Naive thymus-derived CD4-positive, alpha-beta T cell (primary cell): Measurements from ENCODE around the gene CAV1. TPM values are rescaled to one million over a fixed set of nuclear protein-coding genes. Genes with fewer than 3 reads are reported as not detected.
"Not testable (repeated sequence)": the region's sequence is repeated elsewhere in the genome, so short reads cannot be mapped to it uniquely, and the experiment has no call there.

Experiments
- ATAC-seq: fragments of 150-1000 bp; cut with Tn5 transposase; 2 replicates; pipeline ENCODE4 v1.10.0; 2021; ENCODE audit warnings: mild to moderate bottlenecking, moderate library complexity
- CTCF ChIA-PET: fragments of 350-600 bp; sonication (Branson Sonifier 250); formaldehyde crosslinking; loops from one replicate; lab custom pipeline; 2021; ENCODE audit warnings: antibody characterized with exemption; lab: Charles Lee
- POLR2A ChIA-PET: fragments of 350-600 bp; sonication (Branson Sonifier 250); formaldehyde crosslinking; loops from one replicate; lab custom pipeline; 2021; ENCODE audit warnings: antibody characterized with exemption, inconsistent platforms; lab: Charles Lee
- DNase-seq, 9 donors: peaks; one replicate each; pipeline versions ENCODE4 v3.0.0 to v3.0.0-alpha.2; 2020 to 2022; ENCODE audit warnings: mixed read lengths in 1 of 9
- H3K27ac ChIP-seq: one replicate; pipeline ENCODE4 v1.7.0; 2013; ENCODE audit warnings: mild to moderate bottlenecking, low read depth, low read length, moderate library complexity
- H3K27me3 ChIP-seq, 2 donors: one replicate each; pipeline ENCODE4 v1.7.0; 2013; ENCODE audit warnings: low read length in 2 of 2, mild to moderate bottlenecking in 2 of 2, moderate library complexity in 2 of 2; ENCODE audit not compliant: control insufficient read depth in 2 of 2, insufficient read depth in 2 of 2
- H3K36me3 ChIP-seq, 3 experiments: 1 replicate in 2 of 3; 2 replicates in 1 of 3; pipeline ENCODE4 v1.7.0; 2013; ENCODE audit warnings: low read length in 3 of 3, mild to moderate bottlenecking in 3 of 3, moderate library complexity in 1 of 3; ENCODE audit not compliant: insufficient read depth in 3 of 3, control insufficient read depth in 2 of 3
- H3K4me1 ChIP-seq, 2 donors: one replicate each; pipeline ENCODE4 v1.7.0; 2013; ENCODE audit warnings: low read length in 2 of 2, mild to moderate bottlenecking in 2 of 2, moderate library complexity in 1 of 2; ENCODE audit not compliant: control insufficient read depth in 2 of 2, insufficient read depth in 2 of 2
- H3K4me3 ChIP-seq: 2 replicates; pipeline ENCODE4 v1.7.0; 2013; ENCODE audit warnings: mild to moderate bottlenecking, low read length
- H3K9me3 ChIP-seq, 3 experiments: 1 replicate in 2 of 3; 2 replicates in 1 of 3; pipeline ENCODE4 v1.7.0; 2013; ENCODE audit warnings: low read length in 3 of 3; ENCODE audit not compliant: control insufficient read depth in 2 of 3
- H3K27ac Mint-ChIP-seq, 9 donors: one replicate each; pipeline ENCODE4 v1.8.0; 2020 to 2022; ENCODE audit warnings: mixed read lengths in 9 of 9, mild to moderate bottlenecking in 8 of 9, moderate library complexity in 5 of 9, inconsistent platforms in 2 of 9
- H3K27me3 Mint-ChIP-seq, 5 donors: one replicate each; pipeline ENCODE4 v1.8.0; 2021 to 2022; ENCODE audit warnings: mixed read lengths in 5 of 5, mild to moderate bottlenecking in 1 of 5
- H3K36me3 Mint-ChIP-seq, 5 donors: one replicate each; pipeline ENCODE4 v1.8.0; 2020 to 2022; ENCODE audit warnings: mixed read lengths in 5 of 5, mild to moderate bottlenecking in 3 of 5, inconsistent platforms in 1 of 5
- H3K4me1 Mint-ChIP-seq, 7 donors: one replicate each; pipeline ENCODE4 v1.8.0; 2020 to 2022; ENCODE audit warnings: mixed read lengths in 7 of 7, mild to moderate bottlenecking in 3 of 7, inconsistent platforms in 1 of 7
- H3K4me3 Mint-ChIP-seq, 10 donors: one replicate each; pipeline ENCODE4 v1.8.0; 2020 to 2022; ENCODE audit warnings: mild to moderate bottlenecking in 10 of 10, mixed read lengths in 10 of 10, moderate library complexity in 6 of 10, inconsistent platforms in 2 of 10
- H3K9me3 Mint-ChIP-seq, 11 donors: one replicate each; pipeline ENCODE4 v1.8.0; 2020 to 2022; ENCODE audit warnings: mixed read lengths in 11 of 11, mild to moderate bottlenecking in 4 of 11, inconsistent platforms in 1 of 11, moderate library complexity in 1 of 11
- intact Hi-C, 2 donors: fragments of 100-400 bp; cut with micrococcal nuclease; formaldehyde crosslinking; loops; one replicate each; pipeline ENCODE4 v1.15.1; 2023
- polyA plus RNA-seq, 2 donors: library from polyadenylated mRNA; unstranded; fragments of 300-500 nt; fragmentation: Illumina TruSeq; gene quantifications; one replicate each; pipeline ENCODE4 v1.2.3, GENCODE V29; 2021
- total RNA-seq, 6 experiments: library from RNA in 5 of 6; stranded (reverse) in 5 of 6; gene quantifications; 1 replicate in 5 of 6; 2 replicates in 1 of 6; pipeline ENCODE4 v1.2.3 and lab custom pipeline; 2021 to 2026

The CAV1 gene
- total and polyA plus RNA-seq, 7 experiments from 2014 or later = 0.19 to 0.39 TPM; not detected in 5

DNA sequence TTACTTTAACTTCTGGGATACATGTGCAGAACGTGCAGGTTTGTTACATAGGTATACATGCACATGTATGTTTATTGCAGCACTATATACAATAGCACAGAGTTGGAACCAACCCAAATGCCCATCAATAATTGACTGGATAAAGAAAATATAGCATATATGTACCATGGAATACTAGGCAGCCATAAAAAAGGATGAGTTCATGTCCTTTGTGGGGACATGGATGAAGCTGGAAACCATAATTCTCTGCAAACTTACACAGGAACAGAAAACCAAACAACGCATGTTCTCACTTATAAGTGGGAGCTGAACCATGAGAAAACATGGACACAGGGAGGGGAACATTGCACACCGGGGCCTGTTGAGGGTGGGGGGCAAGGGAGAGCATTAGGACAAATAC, 62.4 kb downstream of the CAV1 start:
- peak overlapping the region in 1 of 9 donors; percentile 61 for H3K27ac Mint-ChIP-seq
- peaks cover 10 to 18% (median 14%) of the 10 kb centered on the region in 5 donors for H3K27me3 Mint-ChIP-seq
- H3K36me3 Mint-ChIP-seq, ATAC-seq, H3K36me3 ChIP-seq, H3K4me3 Mint-ChIP-seq, H3K4me1 ChIP-seq, H3K27ac ChIP-seq, H3K9me3 ChIP-seq, CTCF ChIA-PET, H3K27me3 ChIP-seq, H3K4me3 ChIP-seq, DNase-seq, POLR2A ChIA-PET, H3K9me3 Mint-ChIP-seq: not testable (repeated sequence)
- H3K4me1 Mint-ChIP-seq = peaks cover 14 to 27% (median 22%) of the 10 kb centered on the region in 7 donors
- intact Hi-C loops = loop anchor here (5.0 to 10.0 kb wide), 3 partner anchors 60 to 200 kb away; partner anchors contain the start of gene CAV1 (in 2 of the 2)

DNA sequence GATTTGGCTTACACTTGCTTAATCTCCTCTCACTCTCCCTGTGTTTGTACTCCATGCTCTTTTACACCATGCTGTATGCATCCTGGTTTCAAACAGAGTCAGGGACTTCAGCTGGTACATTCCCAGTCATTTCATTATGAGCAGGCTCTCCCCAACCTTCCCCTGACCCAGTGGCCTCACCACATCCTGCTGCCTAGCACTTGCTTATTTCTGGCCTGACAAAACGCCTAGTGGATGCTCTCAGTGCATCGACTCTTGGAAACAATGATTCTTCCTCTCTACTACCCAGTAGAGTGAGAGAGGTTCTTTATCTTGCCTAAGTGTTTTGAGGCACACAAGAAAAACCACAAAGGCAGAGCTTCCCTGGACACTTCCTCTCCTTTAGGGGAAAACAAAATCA, 63.4 kb downstream of the CAV1 start:
- intact Hi-C loops = loop anchor here (2.0 to 10.0 kb wide), 4 partner anchors 61 to 407 kb away; partner anchors contain the start of gene CAV1 (in 2 of the 2)
- H3K9me3 Mint-ChIP-seq = no peaks in the 10 kb centered on the region
- POLR2A ChIA-PET = no interaction called here
- DNase-seq = peak in 1 of 9 donors; percentile 44
- CTCF ChIA-PET = interaction anchor here (1.2 to 1.8 kb wide), 2 partner anchors 329 to 421 kb away, joined by 7 to 9 read pairs; no protein-coding TSS in a partner anchor
- no peak overlapping the region for H3K27ac Mint-ChIP-seq
- peaks cover 18 to 28% (median 23%) of the 10 kb centered on the region in 5 donors for H3K27me3 Mint-ChIP-seq
- H3K36me3 ChIP-seq = no peaks in the 10 kb centered on the region
- H3K4me3 Mint-ChIP-seq = no peak overlapping the region
- no peak overlapping the region for H3K4me3 ChIP-seq
- H3K4me1 Mint-ChIP-seq = peaks cover 18 to 27% (median 22%) of the 10 kb centered on the region in 7 donors
- no peaks in the 10 kb centered on the region for H3K27me3 ChIP-seq
- peak; percentile 21 for ATAC-seq
- no peaks in the 10 kb centered on the region for H3K4me1 ChIP-seq
- H3K36me3 Mint-ChIP-seq = no peaks in the 10 kb centered on the region
- H3K9me3 ChIP-seq = no peaks in the 10 kb centered on the region
- no peak overlapping the region for H3K27ac ChIP-seq

DNA sequence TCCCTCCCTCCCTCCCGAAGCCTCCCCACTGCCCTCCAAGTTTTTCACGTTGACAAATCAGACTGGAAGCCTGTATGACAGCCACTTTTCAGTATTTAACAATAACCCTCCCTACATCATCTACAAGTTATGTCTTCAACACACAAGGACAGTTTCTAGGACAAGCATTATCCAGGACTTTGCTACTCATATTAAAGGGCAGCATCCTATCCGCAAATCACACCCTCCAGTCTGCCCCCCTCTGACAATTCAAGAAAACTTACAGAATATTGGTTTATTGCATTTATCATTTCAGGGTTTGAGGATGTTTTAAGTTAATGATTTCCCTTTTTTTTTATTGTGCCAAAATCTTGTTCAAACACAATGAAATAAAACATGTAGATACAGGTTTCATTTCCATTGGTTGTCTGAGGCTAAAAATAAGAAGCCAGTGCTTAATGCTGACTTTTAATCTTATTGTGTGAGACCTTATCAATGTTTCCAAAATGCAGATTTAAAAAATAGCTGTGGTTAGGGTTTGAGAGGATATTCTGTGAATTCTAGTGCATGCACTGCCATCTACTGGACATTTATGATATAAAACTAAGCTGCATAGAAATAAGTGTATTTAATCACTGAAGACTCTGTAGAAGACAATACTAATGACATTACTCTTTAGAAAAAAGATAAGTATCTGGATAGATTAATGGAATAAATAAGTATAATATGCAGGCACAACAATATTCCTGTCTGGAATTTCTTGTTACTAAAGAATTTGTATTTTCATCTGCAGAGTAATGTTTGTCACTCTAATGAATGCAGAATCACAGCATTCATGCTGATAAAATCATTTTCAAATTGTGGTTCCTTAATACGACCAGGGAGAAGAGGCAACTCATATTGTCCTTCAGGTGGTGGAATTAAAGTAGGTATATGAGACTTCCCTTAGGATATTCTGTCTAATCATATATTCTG, 64.1 kb downstream of the CAV1 start:
- no peaks in the 10 kb centered on the region for H3K27me3 ChIP-seq
- H3K27ac Mint-ChIP-seq = no peak overlapping the region
- H3K36me3 Mint-ChIP-seq = no peaks in the 10 kb centered on the region
- H3K4me3 ChIP-seq = no peak overlapping the region
- H3K4me1 Mint-ChIP-seq = peaks cover 15 to 27% (median 19%) of the 10 kb centered on the region in 7 donors
- H3K9me3 ChIP-seq = no peaks in the 10 kb centered on the region
- no peak overlapping the region for H3K27ac ChIP-seq
- POLR2A ChIA-PET = no interaction called here
- H3K36me3 ChIP-seq = no peaks in the 10 kb centered on the region
- no peak overlapping the region for H3K4me3 Mint-ChIP-seq
- CTCF ChIA-PET = interaction anchor here (0.6 to 1.8 kb wide), 12 partner anchors 12 to 422 kb away, joined by 3 to 9 read pairs (median 5); no protein-coding TSS in a partner anchor
- H3K27me3 Mint-ChIP-seq = peaks cover 22 to 32% (median 26%) of the 10 kb centered on the region in 5 donors
- no peaks in the 10 kb centered on the region for H3K9me3 Mint-ChIP-seq
- peak; percentile 69 for ATAC-seq
- no peaks in the 10 kb centered on the region for H3K4me1 ChIP-seq
- intact Hi-C loops = loop anchor here (1.0 to 10.0 kb wide), 9 partner anchors 62 to 451 kb away; partner anchors contain the start of gene CAV1 (in 2 of the 2)
- DNase-seq = peak in 5 of 9 donors; percentile 22 to 40 (median 32)

DNA sequence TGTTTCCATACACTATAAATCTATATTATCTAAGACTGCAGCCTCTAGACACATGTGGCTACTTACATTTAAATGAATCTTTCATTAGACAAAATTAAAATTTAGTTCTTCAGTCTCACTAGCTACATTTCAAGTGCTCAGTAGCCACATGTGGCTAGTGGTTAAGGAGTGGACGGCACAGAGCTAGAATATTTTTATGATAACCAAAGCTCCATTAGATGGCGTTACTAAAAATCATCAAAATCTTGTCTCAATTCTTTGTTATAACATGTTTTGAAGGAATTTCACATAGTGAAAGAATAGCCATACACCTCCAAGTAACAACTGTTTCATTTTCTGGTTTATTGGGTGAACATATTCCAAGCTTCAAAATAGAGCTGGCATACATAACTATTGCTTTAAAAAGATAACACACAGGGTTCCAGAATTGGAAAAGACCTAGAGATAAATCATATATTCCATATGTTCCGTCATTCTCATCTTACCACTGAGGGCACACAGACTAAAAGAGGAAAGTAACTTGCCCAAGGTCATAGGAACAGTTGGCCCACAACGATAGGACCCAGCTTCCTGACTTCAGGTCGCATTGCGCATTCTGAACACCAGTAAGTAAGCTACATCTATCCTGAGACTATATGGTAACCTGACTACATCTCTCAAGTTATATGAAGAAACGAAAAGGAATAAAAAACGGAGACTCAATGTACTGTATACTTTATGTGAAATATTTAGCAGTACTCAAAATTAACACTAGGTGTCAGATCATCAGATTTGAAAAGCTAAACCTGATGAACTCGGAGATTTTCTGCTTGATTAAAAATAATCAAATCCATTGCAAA, 66.6 kb downstream of the CAV1 start:
- H3K27ac ChIP-seq = no peak overlapping the region
- peak; percentile 53 for ATAC-seq
- H3K4me3 Mint-ChIP-seq = peak overlapping the region in 7 of 10 donors; percentile 24 to 82 (median 42)
- H3K36me3 ChIP-seq = no peaks in the 10 kb centered on the region
- ChIA-PET POLR2A (interaction anchor here (0.6 kb wide), 1 partner anchor 344 kb away, joined by 4 read pairs; no protein-coding TSS in a partner anchor), CTCF (interaction anchor here (0.9 to 3.2 kb wide), 15 partner anchors 9 to 458 kb away, joined by 3 to 28 read pairs (median 4); no protein-coding TSS in a partner anchor)
- intact Hi-C loops = loop anchor here (1.0 to 5.0 kb wide), 2 partner anchors 218 to 536 kb away; no protein-coding TSS in a partner anchor
- H3K4me1 ChIP-seq = no peaks in the 10 kb centered on the region
- no peaks in the 10 kb centered on the region for H3K27me3 ChIP-seq
- no peaks in the 10 kb centered on the region for H3K36me3 Mint-ChIP-seq
- H3K4me3 ChIP-seq = no peak overlapping the region
- DNase-seq = no peak
- H3K27ac Mint-ChIP-seq = no peak overlapping the region
- peaks cover 15 to 27% (median 18%) of the 10 kb centered on the region in 7 donors for H3K4me1 Mint-ChIP-seq
- no peaks in the 10 kb centered on the region for H3K9me3 ChIP-seq
- H3K27me3 Mint-ChIP-seq = peaks cover 34 to 46% (median 39%) of the 10 kb centered on the region in 5 donors
- no peaks in the 10 kb centered on the region for H3K9me3 Mint-ChIP-seq

DNA sequence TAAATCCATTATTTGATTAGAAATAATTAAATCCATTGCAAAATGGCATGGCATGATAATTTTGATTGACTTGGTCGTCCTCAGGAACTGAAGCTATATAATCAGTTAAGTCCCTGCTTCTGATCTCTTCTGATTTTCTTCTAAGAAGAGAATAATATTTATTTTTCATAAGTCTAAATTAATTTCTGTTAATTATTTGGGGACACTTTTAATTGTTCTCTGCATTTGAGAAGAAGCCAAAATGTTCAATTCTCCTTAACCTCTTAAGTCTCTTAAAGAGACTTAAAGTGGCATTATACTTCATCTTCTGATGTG, 67.2 kb downstream of the CAV1 start:
- no peak overlapping the region for H3K4me3 ChIP-seq
- H3K36me3 Mint-ChIP-seq = no peaks in the 10 kb centered on the region
- peaks cover 34 to 51% (median 42%) of the 10 kb centered on the region in 5 donors for H3K27me3 Mint-ChIP-seq
- H3K9me3 Mint-ChIP-seq = no peaks in the 10 kb centered on the region
- H3K36me3 ChIP-seq = no peaks in the 10 kb centered on the region
- H3K4me1 ChIP-seq = no peaks in the 10 kb centered on the region
- intact Hi-C loops = loop anchor here in 1 of 2 donors (5.0 kb wide), 1 partner anchor 535 kb away; no protein-coding TSS in a partner anchor
- no peak overlapping the region for H3K27ac ChIP-seq
- POLR2A ChIA-PET = interaction anchor here (0.6 kb wide), 1 partner anchor 344 kb away, joined by 4 read pairs; no protein-coding TSS in a partner anchor
- H3K4me3 Mint-ChIP-seq = peak overlapping the region in 4 of 10 donors; percentile 15 to 45 (median 41)
- no peak overlapping the region for H3K27ac Mint-ChIP-seq
- no peak for ATAC-seq
- no peak for DNase-seq
- H3K27me3 ChIP-seq = no peaks in the 10 kb centered on the region
- CTCF ChIA-PET = interaction anchor here (0.8 to 3.2 kb wide), 8 partner anchors 10 to 420 kb away, joined by 3 to 28 read pairs (median 4); no protein-coding TSS in a partner anchor
- no peaks in the 10 kb centered on the region for H3K9me3 ChIP-seq
- peaks cover 15 to 27% (median 18%) of the 10 kb centered on the region in 7 donors for H3K4me1 Mint-ChIP-seq
